Erythroblast (primary cell): ENCODE measurements around the gene NMT1.

ENCODE experiments used
- GATA1 ChIP-seq: IDR thresholded peaks from 2 replicates; pipeline ENCODE4 v1.6.1; 2011; ENCODE audit warnings: low read depth, mild to moderate bottlenecking, control low read depth, low read length, moderate library complexity
- POLR2A ChIP-seq: IDR thresholded peaks from 2 replicates; pipeline ENCODE4 v1.6.1; 2011; ENCODE audit warnings: mild to moderate bottlenecking, low read length

GRCh38 chr17:45115015-45115625 is 54.0 kb downstream of the NMT1 start:
- TF ChIP-seq POLR2A (no peak), GATA1 (no peak)
